ENCODE measurements around the gene RAB7B. TPM values are rescaled to one million over a fixed set of nuclear protein-coding genes. Genes with fewer than 3 reads are reported as not detected.

RAB7B gene
- total RNA-seq, 3 donors from 2014 or later (not counting 1 experiment from before 2014, with no cell fraction given): 0.19 TPM; not detected in 2

DNA sequence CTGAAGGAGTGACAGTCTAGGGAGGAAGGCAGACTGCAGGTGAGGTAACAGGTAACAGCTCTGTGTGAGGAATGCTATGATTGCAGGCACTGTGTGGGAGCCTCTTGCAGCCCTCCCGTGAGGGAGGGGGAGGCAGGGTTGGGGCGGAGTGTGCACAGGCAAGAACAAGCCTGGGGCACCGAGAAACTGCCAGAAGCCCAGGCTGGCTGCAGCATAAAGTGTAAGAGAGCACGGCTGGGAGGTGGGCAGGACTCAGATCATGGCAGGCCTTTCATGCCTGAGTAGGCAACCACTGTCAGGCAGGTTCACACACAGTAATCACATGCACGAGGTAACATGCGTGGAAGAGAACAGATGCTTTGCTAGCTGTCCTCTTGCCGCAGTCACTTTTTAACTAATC is 38.4 kb upstream of the RAB7B start:
- DNase-seq (no peak), ATAC-seq (no peak)
- Histone ChIP-seq H3K4me3 (ENCODE audit: low read length) (no peak overlapping the region), H3K4me1 (ENCODE audit: control insufficient read depth, insufficient read depth, low read length) (peaks cover 10% of the 10 kb centered on the region), H3K27ac (ENCODE audit: low read length) (peak overlapping the region; percentile 42), H3K9me3 (ENCODE audit: control insufficient read depth, insufficient read depth, low read length) (no peaks in the 10 kb centered on the region), H3K36me3 (ENCODE audit: control insufficient read depth, insufficient read depth, low read length) (no peaks in the 10 kb centered on the region), H3K27me3 (ENCODE audit: control insufficient read depth, insufficient read depth, low read length) (no peaks in the 10 kb centered on the region)
- no peak overlapping the region for H3K27ac Mint-ChIP-seq
- H3K4me1 Mint-ChIP-seq: peaks cover 0 to 7% of the 10 kb centered on the region in 2 donors
- no peak overlapping the region for H3K4me3 Mint-ChIP-seq
- H3K27me3 Mint-ChIP-seq (ENCODE audit: low read depth in 2 of 2): peaks cover 13 to 22% of the 10 kb centered on the region in 2 donors
- no peaks in the 10 kb centered on the region for H3K36me3 Mint-ChIP-seq
- TF ChIP-seq, protein P1, sequence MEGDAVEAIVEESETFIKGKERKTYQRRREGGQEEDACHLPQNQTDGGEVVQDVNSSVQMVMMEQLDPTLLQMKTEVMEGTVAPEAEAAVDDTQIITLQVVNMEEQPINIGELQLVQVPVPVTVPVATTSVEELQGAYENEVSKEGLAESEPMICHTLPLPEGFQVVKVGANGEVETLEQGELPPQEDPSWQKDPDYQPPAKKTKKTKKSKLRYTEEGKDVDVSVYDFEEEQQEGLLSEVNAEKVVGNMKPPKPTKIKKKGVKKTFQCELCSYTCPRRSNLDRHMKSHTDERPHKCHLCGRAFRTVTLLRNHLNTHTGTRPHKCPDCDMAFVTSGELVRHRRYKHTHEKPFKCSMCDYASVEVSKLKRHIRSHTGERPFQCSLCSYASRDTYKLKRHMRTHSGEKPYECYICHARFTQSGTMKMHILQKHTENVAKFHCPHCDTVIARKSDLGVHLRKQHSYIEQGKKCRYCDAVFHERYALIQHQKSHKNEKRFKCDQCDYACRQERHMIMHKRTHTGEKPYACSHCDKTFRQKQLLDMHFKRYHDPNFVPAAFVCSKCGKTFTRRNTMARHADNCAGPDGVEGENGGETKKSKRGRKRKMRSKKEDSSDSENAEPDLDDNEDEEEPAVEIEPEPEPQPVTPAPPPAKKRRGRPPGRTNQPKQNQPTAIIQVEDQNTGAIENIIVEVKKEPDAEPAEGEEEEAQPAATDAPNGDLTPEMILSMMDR (IDR thresholded peaks at IDR 0.05): no peak
- intact Hi-C loops (cut with micrococcal nuclease): no loop called here
- no peaks in the 10 kb centered on the region for H3K9me3 Mint-ChIP-seq
- WGBS (ENCODE audit: insufficient coverage): 64% methylated on average over 6 of the region's 7 CpGs

DNA sequence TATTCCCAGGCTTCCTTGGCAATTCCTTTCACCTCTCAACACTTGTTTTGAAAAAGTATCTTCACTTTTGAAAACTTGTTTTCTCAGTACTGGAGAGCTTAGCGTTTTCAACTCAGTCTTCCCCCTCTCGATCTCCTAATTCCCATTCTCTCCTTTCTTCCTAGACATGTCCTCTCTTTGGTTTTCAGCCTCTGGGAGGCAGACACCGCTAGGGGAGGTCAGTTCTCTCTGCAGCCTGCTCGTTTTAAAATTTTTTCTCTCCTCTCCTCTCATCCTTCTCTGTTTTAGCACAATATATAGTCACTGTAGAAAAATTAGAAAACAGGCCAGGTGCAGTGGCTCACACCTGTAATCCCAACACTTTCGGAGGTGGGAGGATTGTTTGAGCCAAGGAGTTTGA is 37.1 kb upstream of the RAB7B start:
- Histone ChIP-seq H3K27ac (ENCODE audit: low read length) (no peak overlapping the region), H3K9me3 (ENCODE audit: control insufficient read depth, insufficient read depth, low read length) (no peaks in the 10 kb centered on the region), H3K4me1 (ENCODE audit: control insufficient read depth, insufficient read depth, low read length) (peaks cover 10% of the 10 kb centered on the region), H3K36me3 (ENCODE audit: control insufficient read depth, insufficient read depth, low read length) (no peaks in the 10 kb centered on the region), H3K4me3 (ENCODE audit: low read length) (no peak overlapping the region), H3K27me3 (ENCODE audit: control insufficient read depth, insufficient read depth, low read length) (no peaks in the 10 kb centered on the region)
- WGBS (ENCODE audit: insufficient coverage): 85% methylated on average over 5 of the region's 5 CpGs
- Mint-ChIP-seq H3K27ac (no peak overlapping the region), H3K9me3 (no peaks in the 10 kb centered on the region), H3K36me3 (no peaks in the 10 kb centered on the region), H3K4me1 (peaks cover 0 to 7% of the 10 kb centered on the region in 2 donors), H3K4me3 (no peak overlapping the region), H3K27me3 (ENCODE audit: low read depth in 2 of 2) (peaks cover 13 to 22% of the 10 kb centered on the region in 2 donors)
- intact Hi-C loops (cut with micrococcal nuclease): no loop called here
- ATAC-seq: no peak
- TF ChIP-seq, protein P1 (IDR thresholded peaks at IDR 0.05): no peak
- no peak for DNase-seq

DNA sequence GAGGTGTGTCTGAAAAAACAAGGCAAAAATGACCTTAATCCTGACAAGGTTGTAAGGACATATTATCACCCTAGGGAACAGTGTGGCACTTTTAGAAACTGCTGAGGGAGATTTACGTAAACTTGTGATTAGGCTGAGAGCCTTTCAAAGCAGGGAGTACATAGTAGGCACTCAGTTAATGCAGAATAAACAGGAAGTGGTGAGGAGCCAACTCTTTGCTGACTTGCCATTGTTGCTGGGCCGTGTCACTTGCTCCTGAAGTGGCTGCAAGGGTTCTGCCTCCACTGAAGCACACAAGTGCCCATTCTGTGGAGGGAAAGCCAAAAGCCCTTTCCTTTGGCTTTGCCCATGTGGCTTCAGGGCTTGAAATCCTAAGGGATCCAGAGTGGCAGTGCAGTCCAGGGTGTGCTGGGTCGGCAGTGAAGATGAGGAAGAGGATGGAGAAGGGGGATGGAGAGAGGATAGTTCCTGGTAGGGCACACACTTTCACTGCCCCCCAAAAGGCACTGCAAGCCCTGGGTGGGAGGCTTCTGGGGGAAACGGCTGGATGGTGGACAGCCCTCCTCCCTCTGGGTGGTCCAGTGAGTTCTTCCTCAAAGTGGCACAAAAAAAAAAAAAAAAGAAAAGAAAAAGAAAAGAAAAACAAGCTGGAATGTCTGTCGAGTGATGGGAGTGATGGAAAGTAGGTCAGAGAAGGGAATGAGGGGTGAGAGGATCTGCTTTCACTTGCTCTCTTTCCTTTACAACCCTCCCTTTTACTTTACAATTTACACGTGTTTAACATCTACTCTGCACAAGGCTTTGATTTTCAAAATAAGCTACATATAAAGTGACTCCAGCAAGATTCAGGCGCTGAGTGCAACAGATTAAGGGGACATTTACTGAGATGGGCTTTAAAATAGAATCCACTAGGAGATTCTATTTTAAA is 36.1 kb upstream of the RAB7B start:
- Mint-ChIP-seq H3K4me1 (peaks cover 0 to 7% of the 10 kb centered on the region in 2 donors), H3K27me3 (ENCODE audit: low read depth in 2 of 2) (peaks cover 17 to 22% of the 10 kb centered on the region in 2 donors), H3K9me3 (no peaks in the 10 kb centered on the region), H3K36me3 (no peaks in the 10 kb centered on the region), H3K4me3 (no peak overlapping the region), H3K27ac (no peak overlapping the region)
- Histone ChIP-seq H3K9me3 (ENCODE audit: control insufficient read depth, insufficient read depth, low read length) (no peaks in the 10 kb centered on the region), H3K4me3 (ENCODE audit: low read length) (no peak overlapping the region), H3K36me3 (ENCODE audit: control insufficient read depth, insufficient read depth, low read length) (no peaks in the 10 kb centered on the region), H3K27ac (ENCODE audit: low read length) (peak overlapping the region; percentile 56), H3K27me3 (ENCODE audit: control insufficient read depth, insufficient read depth, low read length) (no peaks in the 10 kb centered on the region), H3K4me1 (ENCODE audit: control insufficient read depth, insufficient read depth, low read length) (peaks cover 13% of the 10 kb centered on the region)
- DNase-seq (no peak), ATAC-seq (no peak)
- intact Hi-C loops (cut with micrococcal nuclease): no loop called here
- 34% methylated on average over 5 of the region's 7 CpGs for WGBS (ENCODE audit: insufficient coverage)
- TF ChIP-seq, protein P1 (IDR thresholded peaks at IDR 0.05): no peak

All from natural killer cell (primary cell).